Activated T-cell treated with anti-CD3 and anti-CD28 coated beads for 4 hours (primary cell): Measurements from ENCODE around the gene MRGPRX1.
"Not testable (repeated sequence)": the region's sequence is repeated elsewhere in the genome, so short reads cannot be mapped to it uniquely, and the experiment has no call there.

ENCODE experiments used
- DNase-seq: peaks from one replicate; pipeline ENCODE4 v3.0.0-alpha.2; 2020

MRGPRX1 gene

GRCh38 chr11:18939314-18939713, at the start of gene MRGPRX1:
TSS of gene MRGPRX1 (minus strand) at chr11:18939414. CDS start at chr11:18934784, 4,630 bp downstream.
- DNase-seq, result no peak

- DNase-seq, result no peak
Observed at GRCh38 chr11:18987454-18988231, 48.4 kb upstream of the MRGPRX1 start.

DNA sequence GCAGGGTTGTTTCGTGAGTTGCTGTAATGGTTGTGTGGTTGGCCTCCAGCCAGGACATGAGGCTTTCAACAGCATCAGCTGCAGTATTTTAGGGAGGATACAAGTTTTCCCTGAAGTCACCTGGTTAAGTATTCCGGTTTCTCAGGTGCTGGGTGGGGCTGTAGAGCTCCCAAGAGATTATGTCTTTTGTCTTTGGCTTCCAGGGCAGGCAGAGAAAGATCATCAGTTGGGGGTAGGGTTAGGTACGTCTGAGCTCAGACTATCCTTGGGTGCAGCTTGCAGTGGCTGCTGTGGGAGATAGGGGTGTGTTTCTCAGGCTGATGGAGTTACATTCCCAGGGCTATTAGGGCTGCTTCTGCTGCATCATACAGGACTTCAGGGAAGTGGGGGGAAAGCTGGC, 47.5 kb upstream of the MRGPRX1 start:
- no peak for DNase-seq

- DNase-seq, result no peak
Observed at GRCh38 chr11:18981897-18982296, 42.7 kb upstream of the MRGPRX1 start.

- DNase-seq, result no peak
Observed at GRCh38 chr11:18974192-18974591, 35.0 kb upstream of the MRGPRX1 start.

GRCh38 chr11:18972336-18972735, 33.1 kb upstream of the MRGPRX1 start:
- no peak for DNase-seq

GRCh38 chr11:18969720-18970119, 30.5 kb upstream of the MRGPRX1 start:
- no peak for DNase-seq

DNA sequence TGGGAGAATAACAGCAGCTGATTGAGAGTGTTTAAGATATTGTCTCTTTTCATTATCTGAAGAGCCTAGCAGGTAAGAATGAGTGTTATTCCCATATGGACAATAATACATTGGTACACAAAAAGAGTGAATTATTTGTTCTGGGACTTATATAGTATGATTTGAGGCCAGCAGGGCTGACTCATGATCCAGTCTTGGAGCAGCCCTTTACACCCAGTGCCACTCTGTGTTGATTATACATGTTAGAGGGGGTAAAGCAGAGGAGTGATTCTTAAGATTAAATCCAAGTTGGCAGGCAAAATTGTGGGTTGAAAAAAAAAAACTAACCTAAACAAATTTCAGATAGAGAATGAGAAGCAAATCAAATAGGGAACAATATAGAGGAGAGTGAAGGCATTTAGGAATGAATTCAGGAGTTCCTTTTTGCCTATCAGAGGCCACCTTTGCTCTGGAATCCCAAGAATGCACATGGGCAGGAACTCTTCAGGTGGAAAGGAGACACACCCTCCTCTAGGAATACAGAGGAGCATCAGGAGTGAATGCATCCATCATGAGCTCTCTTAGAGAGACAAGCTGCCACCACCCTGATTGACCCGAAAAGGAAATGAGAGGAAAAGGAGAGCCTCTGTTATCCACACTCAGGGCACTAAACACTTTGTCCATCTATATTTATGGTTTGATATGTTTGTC, 19.2 kb upstream of the MRGPRX1 start:
- no peak for DNase-seq

- DNase-seq, result no peak
Observed at GRCh38 chr11:18956630-18957029, 17.4 kb upstream of the MRGPRX1 start.

DNA sequence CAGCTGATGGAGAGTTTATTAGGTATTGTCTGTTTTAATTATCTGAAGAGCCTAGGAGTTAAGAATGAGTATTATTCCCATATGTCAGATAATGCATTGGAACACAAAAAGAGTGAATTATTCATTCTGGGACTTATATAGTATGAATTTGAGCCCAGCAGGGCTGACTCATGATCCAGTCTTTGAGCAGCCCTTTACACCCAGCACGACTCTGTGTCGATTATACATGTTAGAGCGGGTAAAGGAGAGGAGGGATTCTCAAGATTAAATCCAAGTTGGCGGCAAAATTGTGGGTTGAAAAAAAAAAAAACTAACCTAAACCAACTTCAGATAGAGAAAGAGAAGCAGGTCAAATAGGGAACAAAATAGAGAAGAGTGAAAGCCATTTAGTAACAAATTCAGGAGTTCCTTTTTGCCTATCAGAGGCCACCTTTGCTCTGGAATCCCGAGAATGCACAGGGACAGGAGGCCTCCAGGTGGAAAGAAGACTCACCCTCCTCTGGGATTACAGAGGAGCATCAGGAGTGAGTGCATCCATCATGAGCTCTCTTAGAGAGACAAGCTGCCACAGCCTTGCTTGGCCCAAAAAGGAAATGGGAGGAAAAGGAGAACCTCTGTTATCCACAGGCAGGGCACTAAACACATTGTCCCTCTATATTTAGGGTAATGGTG, 3.1 kb downstream of the MRGPRX1 start:
- no peak for DNase-seq

DNA sequence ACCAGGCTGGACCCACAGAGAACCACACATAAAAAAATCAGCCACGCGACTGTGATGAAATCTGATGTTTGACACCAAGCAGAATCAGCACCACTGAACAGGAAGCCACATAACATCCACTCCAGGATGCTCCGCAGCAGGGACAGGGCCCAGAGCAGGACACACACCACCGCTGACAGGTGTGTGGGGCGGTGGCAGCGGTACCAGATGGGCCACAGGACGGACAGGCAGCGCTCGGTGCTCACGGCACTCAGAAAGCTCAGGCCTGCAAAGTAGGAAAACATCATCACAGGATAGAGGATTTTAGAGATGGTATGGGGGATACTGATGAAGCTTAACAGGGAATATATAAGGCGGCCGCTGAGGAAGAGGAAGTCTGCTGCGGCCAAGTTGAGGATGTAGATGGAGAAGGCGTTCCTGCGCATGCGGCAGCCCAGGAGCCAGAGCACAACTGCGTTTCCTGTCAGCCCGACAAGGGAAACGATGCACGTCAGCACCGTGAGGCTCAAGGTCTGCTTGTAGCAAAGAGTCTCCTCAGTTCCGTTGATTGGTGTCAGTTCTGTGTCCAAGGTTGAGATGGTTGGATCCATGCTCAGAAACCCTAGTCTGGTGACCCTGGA, 4.9 kb downstream of the MRGPRX1 start:
- DNase-seq, result no peak

DNA sequence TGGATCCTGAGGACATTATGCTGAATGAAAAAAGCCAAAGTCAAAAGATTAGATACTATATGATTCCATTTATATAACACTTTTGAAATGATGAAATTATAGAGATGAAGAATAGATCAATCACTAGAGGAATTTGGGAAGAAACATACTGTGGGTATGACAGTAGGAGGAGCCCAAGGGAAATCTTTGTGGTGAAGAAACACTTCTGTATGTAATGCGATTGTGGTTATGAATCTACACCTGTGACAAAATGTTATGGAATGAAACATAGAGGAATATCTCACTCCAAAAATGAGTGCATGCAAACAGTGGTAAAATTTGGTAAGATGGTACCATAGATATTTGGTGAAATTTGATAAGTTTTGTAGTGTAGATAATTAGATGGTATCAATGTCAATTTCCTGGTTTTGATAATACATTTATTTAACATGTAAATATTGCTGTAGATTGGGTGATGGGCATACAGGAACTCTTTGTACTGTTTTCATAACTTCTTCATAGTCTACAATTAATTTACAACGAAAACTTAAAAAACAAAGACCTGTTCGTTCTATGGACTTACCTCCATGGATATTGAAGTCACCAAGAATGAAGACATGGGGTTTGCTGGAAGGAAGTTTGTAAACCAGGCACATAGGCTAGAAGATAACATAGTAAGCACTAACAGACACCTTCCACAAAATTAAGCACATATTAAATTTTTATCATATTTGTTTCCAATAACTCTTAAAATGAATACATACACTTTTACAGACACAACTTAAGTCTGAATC, 11.5 kb downstream of the MRGPRX1 start:
- no peak for DNase-seq

- DNase-seq, result not testable (repeated sequence)
Observed at GRCh38 chr11:18925426-18925825, 13.8 kb downstream of the MRGPRX1 start.

DNA sequence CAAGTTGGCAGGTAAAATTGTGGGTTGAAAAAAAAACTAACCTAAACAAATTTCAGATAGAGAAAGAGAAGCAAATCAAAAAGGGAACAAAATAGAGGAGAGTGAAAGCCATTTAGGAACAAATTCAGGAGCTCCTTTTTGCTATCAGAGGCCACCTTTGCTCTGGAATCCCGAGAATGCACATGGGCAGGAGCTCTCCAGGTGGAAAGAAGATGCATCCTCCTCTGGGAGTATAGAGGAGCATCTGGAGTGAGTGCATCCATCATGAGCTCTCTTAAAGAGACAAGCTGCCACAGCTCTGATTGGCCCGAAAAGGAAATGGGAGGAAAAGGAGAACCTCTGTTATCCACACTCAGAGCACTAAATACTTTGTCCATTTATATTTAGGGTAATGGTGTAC, 26.3 kb downstream of the MRGPRX1 start:
- DNase-seq, result no peak

DNA sequence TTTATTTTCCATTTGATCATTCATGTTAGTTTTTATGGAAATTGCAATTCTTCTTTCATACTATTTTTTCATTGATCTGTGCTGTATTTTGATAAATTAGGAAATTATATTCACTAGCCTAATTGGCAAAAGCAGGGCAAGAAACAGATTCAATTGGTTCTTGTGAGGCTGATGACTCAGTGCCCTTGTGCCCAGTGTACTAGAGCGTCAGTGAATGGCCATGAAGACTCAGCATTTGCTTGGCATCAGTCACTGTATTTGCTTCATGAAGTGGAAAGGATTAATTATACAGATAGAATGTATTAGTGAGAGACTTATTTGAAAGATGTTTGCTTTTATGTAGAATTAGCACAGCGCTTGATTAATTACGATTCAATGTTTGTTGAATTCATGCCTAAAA, 31.8 kb downstream of the MRGPRX1 start:
- no peak for DNase-seq

GRCh38 chr11:18900637-18901036, 38.6 kb downstream of the MRGPRX1 start:
- DNase-seq, result not testable (repeated sequence)

DNA sequence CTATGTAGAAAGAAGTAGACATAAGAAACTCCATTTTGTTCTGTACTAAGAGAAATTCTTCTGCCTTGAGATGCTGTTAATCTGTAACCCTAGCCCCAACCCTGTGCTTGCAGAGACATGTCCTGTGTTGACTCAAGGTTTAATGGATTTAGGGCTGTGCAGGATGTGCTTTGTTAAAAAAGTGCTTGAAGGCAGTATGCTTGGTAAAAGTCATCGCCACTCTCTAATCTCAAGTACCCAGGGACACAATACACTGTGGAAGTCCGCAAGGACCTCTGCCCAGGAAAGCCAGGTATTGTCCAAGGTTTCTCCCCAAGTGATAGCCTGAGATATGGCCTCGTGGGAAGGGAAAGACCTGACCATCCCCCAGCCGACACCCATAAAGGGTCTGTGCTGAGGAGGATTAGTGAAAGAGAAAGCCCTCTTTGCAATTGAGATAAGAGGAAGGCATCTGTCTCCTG, 39.0 kb downstream of the MRGPRX1 start:
- not testable (repeated sequence) for DNase-seq

DNA sequence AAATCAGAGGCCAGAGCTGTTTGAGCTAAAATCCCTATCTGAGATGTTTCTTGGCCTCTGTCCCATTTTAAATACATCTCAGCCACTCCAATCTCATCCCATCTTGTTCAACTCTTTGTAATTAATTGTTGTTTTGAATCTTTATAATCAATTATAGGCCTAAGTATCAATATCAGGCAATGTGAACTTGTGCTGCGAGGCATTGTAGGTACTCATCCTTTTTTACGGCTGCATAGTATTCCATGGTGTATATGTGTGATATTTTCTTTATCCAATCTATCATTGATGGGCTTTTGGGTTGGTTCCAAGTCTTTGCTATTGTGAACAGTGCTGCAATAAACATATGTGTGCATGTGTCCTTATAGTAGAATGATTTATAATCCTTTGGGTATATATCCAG, 47.5 kb downstream of the MRGPRX1 start:
- DNase-seq, result not testable (repeated sequence)

DNA sequence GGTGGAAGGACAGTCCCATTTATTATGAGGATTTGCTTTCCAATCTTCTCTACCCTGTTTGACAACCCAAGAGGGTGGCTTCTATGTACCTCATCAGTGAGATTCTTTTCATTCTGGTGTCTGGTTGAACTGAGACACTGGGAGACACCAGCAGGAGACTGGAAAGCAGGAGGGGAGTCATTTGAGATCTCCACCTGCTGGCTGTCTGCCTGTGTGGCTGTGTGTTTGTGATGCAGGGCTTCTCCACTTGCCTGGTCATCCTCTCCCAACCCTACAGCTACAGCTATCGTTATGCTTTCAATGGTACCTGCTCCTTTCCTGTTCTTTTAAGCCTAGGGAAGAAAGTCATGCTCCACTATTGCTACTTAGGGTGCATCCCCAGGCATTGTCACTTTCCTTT, 48.6 kb downstream of the MRGPRX1 start:
- no peak for DNase-seq
